Measurements from ENCODE around the gene NR4A1. TPM values are rescaled to one million over a fixed set of nuclear protein-coding genes. Genes with fewer than 3 reads are reported as not detected.

NR4A1 gene
- total RNA-seq, 1 donor from 2014 or later: 2.0 TPM

- ATAC-seq: no peak
These were observed 8.4 kb upstream of the NR4A1 start for GRCh38 chr12:52042706-52043385.

DNA sequence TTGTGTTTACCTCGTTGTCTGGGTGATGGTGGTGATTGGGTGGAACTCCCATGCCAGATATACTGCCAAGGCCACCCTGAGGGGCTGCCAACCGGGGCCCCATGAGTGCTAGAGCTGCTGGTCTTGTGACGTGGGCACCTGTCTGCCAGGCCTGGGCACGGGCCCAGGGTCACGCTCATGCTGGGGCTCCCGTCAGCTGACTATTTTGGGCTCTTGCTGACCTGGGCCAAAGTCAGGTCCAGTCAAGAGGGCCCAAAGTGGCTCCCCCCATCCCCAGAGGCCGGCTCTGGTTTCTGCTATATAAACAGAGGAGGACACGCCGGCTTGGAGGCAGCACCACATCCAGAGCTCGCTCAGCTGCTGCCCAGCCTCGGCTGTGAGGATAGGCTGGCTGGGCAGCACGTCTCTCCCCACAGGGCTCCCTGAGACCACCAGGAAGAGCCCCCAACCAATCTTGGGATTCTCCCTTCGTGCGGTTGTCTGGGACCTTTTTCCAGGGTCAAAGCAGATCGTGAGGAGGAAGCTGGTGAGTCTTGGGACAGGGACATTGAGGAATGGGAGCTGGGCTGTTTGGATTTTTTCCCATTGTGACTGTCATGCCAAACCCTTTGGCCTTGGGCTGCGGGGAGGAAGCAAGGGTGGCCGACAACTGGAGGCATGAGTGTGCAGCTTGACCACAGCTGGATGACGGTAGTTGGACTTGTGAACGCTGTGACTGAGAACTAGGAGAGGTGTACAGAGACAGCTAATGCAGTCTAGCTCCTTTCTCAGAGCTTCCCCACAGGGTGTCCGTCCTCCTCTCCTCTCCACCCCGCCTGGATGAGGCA is 7.6 kb upstream of the NR4A1 start:
- peak; percentile 3 for ATAC-seq

DNA sequence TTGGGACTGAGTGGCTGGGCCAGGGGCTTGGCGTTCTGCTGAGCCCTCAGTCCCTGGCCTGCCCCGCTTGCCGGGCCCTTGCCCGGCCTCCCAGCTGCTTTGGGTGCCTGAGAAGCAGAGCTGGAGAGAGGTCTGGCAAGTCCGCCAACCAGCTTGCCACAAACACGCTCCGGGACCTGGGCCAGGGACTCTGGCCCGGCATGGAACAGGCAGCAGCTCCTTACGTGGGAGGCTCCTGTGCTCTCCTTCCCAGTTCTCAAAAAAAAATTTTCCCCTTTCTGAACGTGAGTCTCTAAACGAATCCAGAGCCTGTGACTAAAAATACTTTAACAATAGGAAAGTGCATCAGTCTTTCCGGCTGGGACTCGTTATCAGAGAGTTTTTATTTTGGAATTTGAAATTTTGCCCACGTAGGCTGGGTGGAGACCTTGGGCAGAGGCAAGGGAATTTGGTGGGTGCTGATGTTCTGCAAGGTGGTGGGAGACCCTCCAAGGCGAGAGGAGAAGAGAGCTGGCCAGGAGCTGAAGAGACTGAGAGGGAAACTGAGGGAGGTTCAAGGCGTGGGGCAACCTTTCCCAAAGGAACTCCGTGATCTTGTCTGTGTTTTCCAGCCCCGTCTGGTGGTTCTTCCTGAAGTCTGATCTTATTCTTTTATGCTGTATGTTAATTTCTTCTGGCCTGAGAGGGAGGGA is 6.8 kb upstream of the NR4A1 start:
- peak; percentile 6 for ATAC-seq

DNA sequence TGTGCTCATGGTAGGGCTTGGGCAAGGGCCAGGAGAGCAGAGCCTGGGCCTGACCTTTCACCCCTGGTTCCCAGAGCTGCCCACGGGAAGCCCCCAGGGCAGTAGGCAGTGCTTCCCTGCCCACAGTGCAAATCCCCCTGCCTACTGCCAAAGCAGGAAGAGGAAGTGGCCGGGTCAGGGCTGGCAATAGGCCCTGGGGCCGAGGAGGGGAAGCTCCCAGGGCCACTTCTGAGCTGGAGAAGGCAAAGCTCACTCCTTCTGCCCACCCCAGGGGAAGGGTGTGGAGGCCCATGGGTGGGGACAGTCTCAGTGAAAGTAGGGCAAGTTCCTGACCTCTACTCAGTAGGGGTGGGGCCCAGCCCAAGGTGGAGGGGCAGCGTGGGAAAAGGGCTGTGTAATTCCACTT is 5.4 kb upstream of the NR4A1 start:
- no peak for ATAC-seq

DNA sequence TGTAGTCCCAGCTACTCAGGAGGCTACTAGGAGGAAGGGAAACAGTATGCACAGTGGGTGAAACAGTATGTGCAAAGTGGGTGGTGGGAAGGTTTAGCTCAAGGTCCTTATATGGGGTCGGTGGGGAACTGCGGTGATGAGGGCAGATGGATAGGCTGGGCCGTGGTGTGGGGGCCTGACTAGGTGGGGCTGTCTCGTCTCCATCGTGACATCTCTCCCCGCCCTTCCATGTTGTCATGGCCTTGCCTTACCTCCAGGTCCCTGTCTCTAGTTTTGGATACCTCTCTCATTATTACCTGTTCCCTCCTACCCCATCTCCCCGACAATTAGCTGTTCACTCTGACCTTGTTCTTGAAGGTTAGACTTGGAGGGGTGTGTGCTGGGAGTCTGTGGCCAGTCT is 4.4 kb upstream of the NR4A1 start:
- no peak for ATAC-seq

DNA sequence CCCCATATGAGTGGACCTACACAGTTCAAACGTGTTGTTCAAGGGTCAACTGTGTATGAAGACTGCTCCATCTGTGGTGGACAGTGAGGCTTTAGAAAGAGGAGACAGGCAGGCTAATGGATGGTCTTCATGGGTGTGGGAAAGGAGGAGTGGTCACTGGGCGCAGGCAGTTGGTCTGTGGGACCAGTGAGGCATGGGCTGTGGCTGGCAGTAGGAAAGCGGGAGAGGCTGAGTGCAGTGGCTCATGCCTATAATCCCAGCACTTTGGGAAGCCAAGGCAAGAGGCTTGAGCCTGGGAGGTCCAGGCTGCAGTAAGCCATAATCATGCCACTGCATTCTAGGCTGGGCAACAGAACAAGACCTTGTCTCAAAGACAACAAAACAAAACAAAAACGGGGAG is 2.0 kb upstream of the NR4A1 start:
- no peak for ATAC-seq

DNA sequence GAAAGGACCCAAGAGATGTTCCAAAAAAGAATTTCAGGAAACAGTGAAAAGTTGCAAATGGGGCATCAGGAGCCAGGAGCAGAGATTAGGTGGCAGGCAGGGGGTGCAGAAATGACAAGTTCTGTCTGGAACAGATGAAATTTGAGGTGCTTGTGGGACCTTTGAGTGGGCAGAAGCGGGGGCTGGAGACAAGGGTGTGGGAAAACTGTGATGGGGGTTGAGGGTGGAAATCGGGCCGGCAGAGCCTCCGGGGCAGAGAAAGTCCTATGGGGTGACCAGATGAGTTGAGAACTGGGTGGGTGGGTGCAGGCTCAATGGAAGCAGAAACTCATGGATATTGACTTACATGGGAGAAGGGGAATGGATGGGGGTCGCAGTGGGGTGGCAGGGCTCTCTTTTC is 1.6 kb upstream of the NR4A1 start:
- ATAC-seq: no peak

- no peak for ATAC-seq
These were observed 1.0 kb upstream of the NR4A1 start for GRCh38 chr12:52050116-52050757.

GRCh38 chr12:52052468-52053186 is 1.4 kb downstream of the NR4A1 start:
- ATAC-seq: peak; percentile 2

DNA sequence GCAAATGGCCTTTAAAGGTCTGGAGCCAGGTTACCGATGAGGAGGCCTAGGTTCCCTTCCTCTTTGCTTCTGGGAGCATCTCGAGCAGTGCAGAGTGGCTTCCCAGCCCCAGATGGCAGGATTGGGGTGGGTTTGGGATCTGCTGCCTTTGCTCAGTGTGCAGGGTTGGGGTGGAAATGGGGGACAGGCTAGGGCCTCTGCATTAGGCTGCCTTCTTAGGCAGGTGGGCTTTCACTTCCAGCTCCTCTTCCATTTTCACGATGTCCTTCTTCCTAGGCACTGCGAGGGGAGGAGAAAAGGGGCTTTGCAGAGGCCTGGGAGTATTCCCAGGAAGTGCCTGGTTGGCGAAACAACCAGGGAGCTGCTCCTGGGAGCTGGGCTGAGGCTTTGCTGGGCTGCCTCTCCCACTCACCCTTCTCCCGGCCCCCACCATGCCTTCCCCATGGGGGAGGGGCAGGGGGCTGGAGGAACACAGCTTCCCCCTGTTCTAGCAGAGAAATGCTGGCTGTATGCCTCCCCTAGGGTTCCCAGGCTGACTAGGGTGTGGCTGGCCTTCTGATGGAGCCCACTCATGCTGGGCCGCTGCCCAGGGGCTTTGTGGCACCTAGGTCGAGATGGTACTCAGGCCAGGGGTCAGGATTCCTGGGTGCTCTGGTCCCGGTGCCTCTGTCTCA is 2.4 kb downstream of the NR4A1 start:
- no peak for ATAC-seq

GRCh38 chr12:52054231-52054832 is 3.1 kb downstream of the NR4A1 start:
- no peak for ATAC-seq

DNA sequence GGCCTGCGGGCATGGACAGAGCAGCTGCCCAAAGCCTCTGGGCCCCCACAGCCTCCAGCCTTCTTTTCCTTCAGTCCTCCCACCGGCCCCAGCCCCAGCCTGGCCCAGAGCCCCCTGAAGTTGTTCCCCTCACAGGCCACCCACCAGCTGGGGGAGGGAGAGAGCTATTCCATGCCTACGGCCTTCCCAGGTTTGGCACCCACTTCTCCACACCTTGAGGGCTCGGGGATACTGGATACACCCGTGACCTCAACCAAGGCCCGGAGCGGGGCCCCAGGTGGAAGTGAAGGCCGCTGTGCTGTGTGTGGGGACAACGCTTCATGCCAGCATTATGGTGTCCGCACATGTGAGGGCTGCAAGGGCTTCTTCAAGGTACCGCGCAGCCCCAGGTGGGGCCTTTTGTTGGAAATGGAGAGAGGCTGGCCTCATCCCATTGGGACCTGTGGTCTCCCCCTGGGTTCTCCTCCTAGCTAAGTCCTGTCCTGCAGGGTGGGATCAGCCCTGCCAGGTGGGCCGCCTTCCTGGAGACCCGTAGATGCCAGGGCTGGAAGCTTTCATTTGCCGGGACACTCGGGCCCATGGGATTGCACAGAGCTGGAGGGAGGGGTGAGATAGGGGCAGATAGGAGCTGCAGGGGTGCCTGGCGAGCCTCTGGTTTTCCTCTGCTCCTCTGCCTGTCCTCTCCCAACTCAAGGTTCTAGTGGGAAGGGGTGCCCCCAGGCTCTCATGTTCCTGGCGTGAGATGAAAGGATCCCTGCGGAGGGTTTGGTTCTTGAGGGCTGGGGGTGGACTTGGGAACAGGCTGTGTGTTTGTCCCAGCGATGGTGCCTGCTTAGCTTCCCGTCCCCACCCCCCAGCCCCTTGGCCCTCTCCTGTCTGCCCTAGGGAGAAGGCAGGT is 3.8 kb downstream of the NR4A1 start:
- no peak for ATAC-seq

GRCh38 chr12:52055731-52056711 is 4.8 kb downstream of the NR4A1 start:
- ATAC-seq: no peak

DNA sequence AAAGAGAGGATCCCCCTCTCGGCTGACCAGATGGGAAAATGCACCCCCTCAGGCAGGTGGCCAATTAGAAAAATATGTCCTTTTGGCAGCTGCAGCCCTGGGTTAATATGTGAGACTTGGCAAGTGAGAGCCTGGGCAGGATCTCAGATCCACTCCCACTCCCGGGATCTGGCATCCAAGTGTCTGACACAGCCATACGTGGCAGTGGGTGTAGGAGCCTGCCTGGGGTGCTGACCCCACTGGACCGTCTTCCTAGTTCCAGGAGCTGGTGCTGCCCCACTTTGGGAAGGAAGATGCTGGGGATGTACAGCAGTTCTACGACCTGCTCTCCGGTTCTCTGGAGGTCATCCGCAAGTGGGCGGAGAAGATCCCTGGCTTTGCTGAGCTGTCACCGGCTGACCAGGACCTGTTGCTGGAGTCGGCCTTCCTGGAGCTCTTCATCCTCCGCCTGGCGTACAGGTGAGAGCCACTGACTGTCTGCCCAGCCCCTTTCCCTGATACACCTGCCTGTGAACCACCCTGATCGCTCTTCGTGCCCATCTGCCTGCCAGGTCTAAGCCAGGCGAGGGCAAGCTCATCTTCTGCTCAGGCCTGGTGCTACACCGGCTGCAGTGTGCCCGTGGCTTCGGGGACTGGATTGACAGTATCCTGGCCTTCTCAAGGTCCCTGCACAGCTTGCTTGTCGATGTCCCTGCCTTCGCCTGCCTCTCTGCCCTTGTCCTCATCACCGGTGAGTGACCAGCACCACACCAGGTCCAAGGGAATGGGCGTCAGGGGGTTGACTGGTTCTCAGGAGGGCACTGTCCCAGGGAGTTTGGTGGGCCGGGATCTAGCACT is 5.8 kb downstream of the NR4A1 start:
- no peak for ATAC-seq

- no peak for ATAC-seq
These were observed 6.7 kb downstream of the NR4A1 start for GRCh38 chr12:52057638-52058576.

DNA sequence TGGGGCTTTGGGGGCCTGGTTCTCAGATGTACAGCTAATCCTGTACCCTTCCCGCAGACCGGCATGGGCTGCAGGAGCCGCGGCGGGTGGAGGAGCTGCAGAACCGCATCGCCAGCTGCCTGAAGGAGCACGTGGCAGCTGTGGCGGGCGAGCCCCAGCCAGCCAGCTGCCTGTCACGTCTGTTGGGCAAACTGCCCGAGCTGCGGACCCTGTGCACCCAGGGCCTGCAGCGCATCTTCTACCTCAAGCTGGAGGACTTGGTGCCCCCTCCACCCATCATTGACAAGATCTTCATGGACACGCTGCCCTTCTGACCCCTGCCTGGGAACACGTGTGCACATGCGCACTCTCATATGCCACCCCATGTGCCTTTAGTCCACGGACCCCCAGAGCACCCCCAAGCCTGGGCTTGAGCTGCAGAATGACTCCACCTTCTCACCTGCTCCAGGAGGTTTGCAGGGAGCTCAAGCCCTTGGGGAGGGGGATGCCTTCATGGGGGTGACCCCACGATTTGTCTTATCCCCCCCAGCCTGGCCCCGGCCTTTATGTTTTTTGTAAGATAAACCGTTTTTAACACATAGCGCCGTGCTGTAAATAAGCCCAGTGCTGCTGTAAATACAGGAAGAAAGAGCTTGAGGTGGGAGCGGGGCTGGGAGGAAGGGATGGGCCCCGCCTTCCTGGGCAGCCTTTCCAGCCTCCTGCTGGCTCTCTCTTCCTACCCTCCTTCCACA is 7.6 kb downstream of the NR4A1 start:
- no peak for ATAC-seq

All from esophagus mucosa (tissue), 1 donor.